ENCODE measurements around the gene OPA3. TPM values are rescaled to one million over a fixed set of nuclear protein-coding genes. Genes with fewer than 3 reads are reported as not detected.
A peak's percentile ranks its signal among the peaks of the same experiment; 100 is the strongest.

OPA3 gene
- total and polyA plus RNA-seq, 10 of the 15 experiments (the other 5 are each of a cell fraction or from before 2014, with no cell fraction given), result 2.2 to 24.3 (median 13.3) TPM

DNA sequence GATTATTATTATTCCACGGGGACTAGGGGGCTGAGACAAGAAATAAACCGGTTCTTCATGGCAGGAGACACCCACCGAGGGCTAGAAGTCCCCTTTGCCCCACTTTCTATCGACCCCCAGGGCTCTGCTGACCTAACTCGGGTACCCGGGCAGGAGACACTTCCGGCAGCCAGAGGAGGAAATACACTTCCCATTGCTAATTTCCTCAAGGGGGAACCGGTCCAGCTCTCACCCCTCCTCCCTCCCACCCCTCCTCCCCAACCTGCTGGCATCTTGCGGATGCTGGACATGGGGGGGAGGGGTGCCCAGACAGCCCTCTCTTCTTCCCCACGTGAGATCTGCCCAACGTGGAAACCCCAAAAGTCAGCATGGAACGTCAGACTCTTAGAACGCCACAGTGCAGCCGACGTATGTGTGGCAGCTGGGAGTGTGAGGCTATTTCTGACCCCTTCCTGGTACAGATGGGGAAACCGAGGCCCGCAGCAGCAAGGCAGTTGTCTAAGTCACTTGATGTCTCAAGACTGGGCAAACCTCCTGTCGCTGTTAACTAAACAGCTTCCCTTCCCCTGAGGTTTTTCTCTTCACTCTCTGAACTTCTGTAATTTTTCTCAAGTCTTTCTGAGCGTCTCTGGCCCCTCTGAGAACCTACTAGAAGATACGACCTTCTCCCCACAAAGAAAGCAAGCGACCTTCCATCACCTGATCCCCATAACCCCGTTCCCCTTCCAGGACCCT is 13.8 kb upstream of the OPA3 start:
- no peak overlapping the region for H2AFZ ChIP-seq (ENCODE audit: control insufficient read depth, low read depth, low read length)
- H3K9ac ChIP-seq (ENCODE audit: control insufficient read depth, insufficient read depth, low read length), result no peak overlapping the region
- no peaks in the 10 kb centered on the region for H3K4me1 ChIP-seq (ENCODE audit: control insufficient read depth, insufficient read depth, low read length)
- H3K9me3 ChIP-seq (replicated peaks; ENCODE audit: control insufficient read depth, insufficient read depth, low read length), result no peaks in the 10 kb centered on the region
- no peak; the same call in none of the 3 replicates for ATAC-seq
- ChIA-PET SMC1A (ENCODE audit: uncharacterized antibody, unreplicated experiment) (interaction anchor here (1.0 kb wide), 1 partner anchor 109 kb away, joined by 3 read pairs; no protein-coding TSS in a partner anchor), CTCF (no interaction called here), POLR2A (interaction anchor here (0.6 kb wide), 1 partner anchor 117 kb away, joined by 3 read pairs; no protein-coding TSS in a partner anchor), RAD21 (ENCODE audit: unreplicated experiment) (no interaction called here)
- no peaks in the 10 kb centered on the region for H3K79me2 ChIP-seq (ENCODE audit: control insufficient read depth, insufficient read depth, low read length)
- no peaks in the 10 kb centered on the region for H3K36me3 ChIP-seq (ENCODE audit: control insufficient read depth in 2 of 2, insufficient read depth in 2 of 2, low read length in 1 of 2)
- peak; percentile 28 for TF ChIP-seq SUZ12 (IDR thresholded peaks at IDR 0.05; ENCODE audit: unreplicated experiment)
- TF ChIP-seq BCL11A (IDR thresholded peaks at IDR 0.05; ENCODE audit: low read depth, low read length), result no peak
- no peak for TF ChIP-seq CEBPZ (IDR thresholded peaks at IDR 0.05; ENCODE audit: low read depth, low read length)
- no peak for TF ChIP-seq PKNOX1 (IDR thresholded peaks at IDR 0.05)
- no peak for TF ChIP-seq POLR2A (IDR thresholded peaks at IDR 0.05; ENCODE audit: low read depth, low read length)
- TF ChIP-seq CTCF (IDR thresholded peaks at IDR 0.05 in 2 of 3, conservative IDR thresholded peaks at IDR 0.05 in 1 of 3; ENCODE audit: control insufficient read depth in 2 of 3, extremely low read depth in 1 of 3, insufficient read depth in 1 of 3, low read depth in 3 of 3, low read length in 3 of 3), result no peak
- no peak for TF ChIP-seq ETV6 (conservative IDR thresholded peaks at IDR 0.05 in 1 of 2, IDR thresholded peaks at IDR 0.05 in 1 of 2; ENCODE audit: borderline replicate concordance in 1 of 2, low read depth in 1 of 2)
- 0 out of 2 replicates have a peak, but pooled peaks have one; percentile 64 for TF ChIP-seq EZH2 (IDR thresholded peaks at IDR 0.05; ENCODE audit: borderline replicate concordance, control insufficient read depth, low read depth, low read length)
- DNase-seq (ENCODE audit: low read depth, low spot score), result no peak
- WGBS (ENCODE audit: insufficient coverage, insufficient replicate concordance, low lambda C conversion rate, missing lambda C conversion rate), result 6% methylated on average over 19 of the region's 22 CpGs
- H3K4me3 ChIP-seq, result no peak overlapping the region
- in situ Hi-C loops (cut with MboI) (no loop called here), intact Hi-C loops (cut with micrococcal nuclease; ENCODE audit: unreplicated experiment) (no loop called here)
- peaks cover 4 to 19% of the 10 kb centered on the region in 2 experiments for H3K27me3 ChIP-seq (replicated peaks in 1 of 2; ENCODE audit: control insufficient read depth in 2 of 2, insufficient read depth in 2 of 2, low read length in 1 of 2)
- BruUV-seq (replicated peaks), result no TSS peak
- H3K4me2 ChIP-seq (ENCODE audit: control insufficient read depth, insufficient read depth), result no peak overlapping the region
- FAIRE-seq, result no peak
- no peaks in the 10 kb centered on the region for H4K20me1 ChIP-seq (ENCODE audit: control insufficient read depth, insufficient read depth)
- no peak overlapping the region for H3K27ac ChIP-seq (ENCODE audit: control insufficient read depth, insufficient read depth)

All from GM12878 (cell line).